ACC112 (cell line): ENCODE data around the gene CCDC116.
"Not testable (repeated sequence)": the region's sequence is repeated elsewhere in the genome, so short reads cannot be mapped to it uniquely, and the experiment has no call there.

Experiments used
- H2AFZ ChIP-seq: fragments of 200-600 bp; sonication (generic); one replicate; pipeline ENCODE4 v1.6.0; 2017; ENCODE audit warnings: antibody characterized with exemption, low read length; ENCODE audit not compliant: unreplicated experiment
- H3K27ac ChIP-seq: fragments of 200-600 bp; sonication (generic); 2 replicates; pipeline ENCODE4 v1.5.1; 2014; ENCODE audit warnings: low read depth, mild to moderate bottlenecking, antibody characterized with exemption, low read length, moderate library complexity
- H3K27me3 ChIP-seq: fragments of 200-600 bp; sonication (generic); 2 replicates; pipeline ENCODE4 v1.6.1; 2014; ENCODE audit warnings: mild to moderate bottlenecking, antibody characterized with exemption, low read length, moderate library complexity, mixed read lengths; ENCODE audit not compliant: insufficient read depth
- H3K36me3 ChIP-seq: fragments of 200-600 bp; sonication (generic); 2 replicates; pipeline ENCODE4 v1.6.1; 2016; ENCODE audit warnings: mild to moderate bottlenecking, antibody characterized with exemption, low read length, moderate library complexity, mixed read lengths; ENCODE audit not compliant: insufficient read depth
- H3K4me1 ChIP-seq: fragments of 200-600 bp; sonication (generic); one replicate; pipeline ENCODE4 v1.6.1; 2016; ENCODE audit warnings: low read length, mixed read lengths; ENCODE audit not compliant: insufficient read depth, unreplicated experiment, control insufficient read depth
- H3K4me3 ChIP-seq: fragments of 200-600 bp; sonication (generic); 2 replicates; pipeline ENCODE4 v1.5.1; 2014; ENCODE audit warnings: mild to moderate bottlenecking, low read depth, low read length
- H3K79me2 ChIP-seq: fragments of 200-600 bp; sonication (generic); one replicate; pipeline ENCODE4 v1.6.0; 2016; ENCODE audit warnings: low read length; ENCODE audit not compliant: control insufficient read depth, unreplicated experiment, insufficient read depth

Gene CCDC116

DNA sequence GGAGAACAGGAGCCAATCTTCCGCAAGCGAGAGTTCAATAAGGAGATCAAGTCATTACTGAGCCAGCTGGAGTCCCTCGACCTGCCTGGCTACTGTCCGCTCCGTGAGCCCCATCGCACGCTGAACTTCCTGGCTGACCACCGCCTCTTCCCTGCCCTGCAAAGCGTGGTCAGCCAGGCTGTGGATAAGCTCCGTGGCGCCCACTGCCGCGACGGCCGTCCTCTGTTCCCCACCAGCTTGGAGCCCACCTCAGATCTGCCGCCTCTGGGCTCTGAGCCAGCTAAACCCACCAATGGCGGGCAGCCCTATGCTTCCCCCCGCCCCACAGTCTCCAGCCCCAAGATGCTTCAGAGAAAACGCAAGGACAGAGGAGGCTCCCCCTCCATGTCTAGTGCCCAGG lies 2.3 kb downstream of the CCDC116 start:
- no peaks in the 10 kb centered on the region for H3K4me1 ChIP-seq
- no peak overlapping the region for H3K27ac ChIP-seq
- no peak overlapping the region for H2AFZ ChIP-seq
- H3K27me3 ChIP-seq: no peaks in the 10 kb centered on the region
- no peaks in the 10 kb centered on the region for H3K36me3 ChIP-seq
- no peaks in the 10 kb centered on the region for H3K79me2 ChIP-seq
- H3K4me3 ChIP-seq: no peak overlapping the region

DNA sequence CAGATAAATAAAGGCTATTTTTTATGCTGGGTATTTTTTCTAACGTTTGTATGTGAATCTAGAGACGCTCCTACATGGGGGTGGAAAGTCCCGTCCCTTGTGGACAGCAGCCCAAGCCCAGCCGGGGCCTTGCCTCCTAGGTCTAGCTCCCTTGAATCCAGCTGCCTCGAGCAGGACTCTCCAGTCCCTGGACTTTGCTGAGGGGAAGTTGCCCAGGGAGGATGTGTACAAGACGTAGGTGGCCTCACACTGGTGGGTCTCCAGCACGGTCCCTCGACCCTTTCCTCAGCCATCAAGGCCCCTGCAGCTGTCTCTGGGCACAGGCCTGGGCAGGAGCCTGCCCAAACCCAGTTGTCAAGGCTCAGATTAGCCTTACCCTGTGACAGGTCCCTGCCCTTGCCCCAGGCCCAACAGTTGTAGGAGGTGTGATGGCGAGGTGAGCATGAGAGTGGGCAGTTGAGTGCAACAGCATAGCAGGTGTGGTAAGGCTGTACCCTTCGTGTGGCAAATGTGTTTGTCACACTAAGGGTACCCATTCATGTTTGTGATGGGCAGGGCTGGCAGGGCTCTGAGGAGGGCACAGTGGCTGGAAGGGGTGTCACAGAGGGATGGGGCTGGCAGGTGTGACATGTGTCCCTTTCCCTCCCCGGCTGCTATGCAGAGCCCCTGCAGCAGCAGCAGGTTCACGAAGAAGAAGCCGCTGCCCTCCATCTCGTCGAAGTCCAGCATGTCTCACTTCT lies 3.4 kb downstream of the CCDC116 start:
- H3K4me1 ChIP-seq: no peaks in the 10 kb centered on the region
- H2AFZ ChIP-seq: no peak overlapping the region
- no peak overlapping the region for H3K27ac ChIP-seq
- no peaks in the 10 kb centered on the region for H3K79me2 ChIP-seq
- H3K4me3 ChIP-seq: no peak overlapping the region
- no peaks in the 10 kb centered on the region for H3K36me3 ChIP-seq
- H3K27me3 ChIP-seq: no peaks in the 10 kb centered on the region

DNA sequence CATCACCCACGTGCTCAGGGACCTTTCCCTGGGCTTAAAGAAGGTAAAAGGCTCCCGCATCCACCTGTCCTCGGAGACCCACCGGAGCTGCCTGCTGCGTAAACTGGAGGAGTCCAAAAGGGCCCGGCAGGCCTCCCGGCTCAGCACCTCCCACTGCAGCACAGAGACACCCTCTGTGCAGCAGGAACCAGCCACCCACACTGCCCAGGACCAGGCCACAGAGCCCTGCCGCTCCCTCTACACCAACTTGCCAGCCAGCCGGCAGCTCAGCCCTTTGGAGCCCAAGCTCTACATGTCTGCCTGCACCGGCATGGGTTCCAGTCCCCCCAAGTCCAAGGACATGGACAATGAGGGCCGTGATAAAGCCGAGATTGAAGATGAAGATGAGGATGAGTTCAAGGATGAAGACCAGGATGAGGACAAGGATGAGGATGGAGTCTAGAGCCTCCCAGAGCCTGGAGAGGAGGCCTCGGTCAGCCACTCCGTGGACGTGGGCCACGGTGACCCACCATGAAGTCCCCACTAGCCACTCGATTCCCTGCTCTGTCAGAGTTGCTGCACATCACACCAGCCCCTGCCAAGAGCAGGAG lies 4.2 kb downstream of the CCDC116 start:
- no peak overlapping the region for H3K4me3 ChIP-seq
- H3K27me3 ChIP-seq: no peaks in the 10 kb centered on the region
- H3K79me2 ChIP-seq: no peaks in the 10 kb centered on the region
- no peak overlapping the region for H3K27ac ChIP-seq
- no peaks in the 10 kb centered on the region for H3K36me3 ChIP-seq
- H3K4me1 ChIP-seq: no peaks in the 10 kb centered on the region
- H2AFZ ChIP-seq: no peak overlapping the region

DNA sequence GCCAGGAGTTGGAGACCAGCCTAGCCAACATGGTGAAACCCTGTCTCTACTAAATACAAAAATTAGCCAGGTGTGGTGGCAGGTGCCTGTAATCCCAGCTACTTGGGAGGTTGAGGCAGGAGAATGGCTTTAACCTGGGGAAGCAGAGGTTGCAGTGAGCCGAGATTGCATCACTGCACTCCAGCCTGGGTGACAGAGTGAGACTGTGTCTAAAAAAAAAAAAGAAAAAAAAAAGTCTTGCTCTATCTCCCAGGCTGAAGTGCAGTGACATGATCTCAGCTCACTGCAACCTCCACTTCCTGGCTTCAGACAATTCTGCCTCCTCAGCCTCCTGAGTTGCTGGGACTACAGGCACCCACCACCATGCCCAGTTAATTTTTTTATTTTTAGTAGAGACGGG lies 4.9 kb downstream of the CCDC116 start:
- H2AFZ ChIP-seq, H3K27me3 ChIP-seq, H3K27ac ChIP-seq, H3K79me2 ChIP-seq, H3K4me1 ChIP-seq, H3K36me3 ChIP-seq, H3K4me3 ChIP-seq: not testable (repeated sequence)

DNA sequence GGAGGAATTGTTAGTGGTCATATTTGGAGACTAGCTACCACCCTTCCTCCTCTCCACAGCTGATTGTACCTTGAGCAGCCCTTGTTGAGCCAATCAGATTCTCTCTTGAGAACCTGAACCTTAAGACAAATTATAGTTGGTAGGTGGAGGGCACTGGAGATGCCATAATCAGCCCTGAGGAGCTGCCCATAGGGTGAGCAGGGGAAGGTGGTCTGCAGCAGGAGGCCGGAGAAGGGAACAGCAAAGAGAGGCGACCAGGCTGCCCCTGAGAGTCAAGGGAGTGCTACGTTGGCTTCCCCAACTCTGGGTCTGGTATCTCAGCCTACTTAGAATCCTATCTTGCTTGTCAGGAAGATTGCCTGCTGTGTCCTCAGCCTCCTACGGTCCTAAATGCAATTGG lies 6.8 kb downstream of the CCDC116 start:
- Histone ChIP-seq H3K36me3 (no peaks in the 10 kb centered on the region), H2AFZ (no peak overlapping the region), H3K4me1 (no peaks in the 10 kb centered on the region), H3K27me3 (no peaks in the 10 kb centered on the region), H3K79me2 (peaks cover 2% of the 10 kb centered on the region), H3K27ac (no peak overlapping the region), H3K4me3 (no peak overlapping the region)

DNA sequence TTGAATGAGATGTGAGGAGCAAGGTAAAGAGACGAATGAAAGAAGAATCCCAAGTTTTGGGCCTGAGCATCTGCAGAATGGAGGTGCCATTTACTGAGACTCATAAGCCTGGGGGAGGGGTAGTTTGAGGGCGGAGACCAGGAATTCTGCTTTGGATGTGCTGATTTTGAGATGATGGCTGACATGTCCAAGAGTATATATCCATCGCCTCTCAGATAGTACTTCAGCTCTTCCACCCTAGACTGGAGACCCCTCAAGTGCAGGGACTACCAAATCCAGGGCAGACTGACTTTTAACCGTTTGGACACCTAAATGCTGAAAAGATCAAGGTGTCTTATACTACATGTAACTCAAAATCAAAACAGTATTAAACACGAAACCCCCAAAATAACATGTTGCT lies 8.2 kb downstream of the CCDC116 start:
- no peaks in the 10 kb centered on the region for H3K27me3 ChIP-seq
- no peak overlapping the region for H2AFZ ChIP-seq
- no peak overlapping the region for H3K27ac ChIP-seq
- H3K79me2 ChIP-seq: peaks cover 2% of the 10 kb centered on the region
- H3K4me1 ChIP-seq: no peaks in the 10 kb centered on the region
- no peak overlapping the region for H3K4me3 ChIP-seq
- H3K36me3 ChIP-seq: no peaks in the 10 kb centered on the region

DNA sequence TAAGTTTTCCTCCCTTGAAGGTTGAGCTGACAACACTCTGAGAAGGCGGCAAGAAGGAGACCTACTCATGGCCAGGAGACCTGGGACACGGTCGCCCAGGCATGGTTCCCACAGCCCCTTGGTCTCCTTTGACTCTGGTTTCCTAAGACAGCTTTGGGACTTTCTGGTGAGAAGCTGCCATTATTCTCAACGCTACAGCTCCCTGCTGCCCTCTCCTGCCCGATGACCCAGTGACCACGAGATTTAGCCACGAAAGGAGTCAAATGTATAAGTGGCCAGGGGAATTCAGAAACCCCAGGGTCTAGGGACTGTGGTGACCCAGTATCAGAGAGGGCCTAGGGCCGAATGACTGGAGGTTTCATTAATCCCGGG lies 8.8 kb downstream of the CCDC116 start:
- Histone ChIP-seq H3K4me3 (peak overlapping the region; percentile 95), H3K27me3 (no peaks in the 10 kb centered on the region), H3K36me3 (no peaks in the 10 kb centered on the region), H2AFZ (peak overlapping the region; percentile 97), H3K4me1 (no peaks in the 10 kb centered on the region), H3K27ac (peak overlapping the region; percentile 12; the same call in 1 of the 2 replicates), H3K79me2 (peaks cover 2% of the 10 kb centered on the region)

- H3K27me3 ChIP-seq: no peaks in the 10 kb centered on the region
- H3K27ac ChIP-seq: peak within 1 kb of the TSS; percentile 34; the same call in 1 of the 2 replicates
- H3K36me3 ChIP-seq: no peaks in the 10 kb centered on the region
- H3K79me2 ChIP-seq: peaks cover 2% of the 10 kb centered on the region
- peak within 1 kb of the TSS; percentile 95 for H3K4me3 ChIP-seq
- H2AFZ ChIP-seq: peak within 1 kb of the TSS; percentile 97
- H3K4me1 ChIP-seq: no peaks in the 10 kb centered on the region
Observed at GRCh38 chr22:21641789-21642583, 9.4 kb downstream of the CCDC116 start, which contains the start of gene SDF2L1. TSS of gene SDF2L1 (plus strand) at chr22:21642302. CDS start at chr22:21642337, 35 bp downstream.

DNA sequence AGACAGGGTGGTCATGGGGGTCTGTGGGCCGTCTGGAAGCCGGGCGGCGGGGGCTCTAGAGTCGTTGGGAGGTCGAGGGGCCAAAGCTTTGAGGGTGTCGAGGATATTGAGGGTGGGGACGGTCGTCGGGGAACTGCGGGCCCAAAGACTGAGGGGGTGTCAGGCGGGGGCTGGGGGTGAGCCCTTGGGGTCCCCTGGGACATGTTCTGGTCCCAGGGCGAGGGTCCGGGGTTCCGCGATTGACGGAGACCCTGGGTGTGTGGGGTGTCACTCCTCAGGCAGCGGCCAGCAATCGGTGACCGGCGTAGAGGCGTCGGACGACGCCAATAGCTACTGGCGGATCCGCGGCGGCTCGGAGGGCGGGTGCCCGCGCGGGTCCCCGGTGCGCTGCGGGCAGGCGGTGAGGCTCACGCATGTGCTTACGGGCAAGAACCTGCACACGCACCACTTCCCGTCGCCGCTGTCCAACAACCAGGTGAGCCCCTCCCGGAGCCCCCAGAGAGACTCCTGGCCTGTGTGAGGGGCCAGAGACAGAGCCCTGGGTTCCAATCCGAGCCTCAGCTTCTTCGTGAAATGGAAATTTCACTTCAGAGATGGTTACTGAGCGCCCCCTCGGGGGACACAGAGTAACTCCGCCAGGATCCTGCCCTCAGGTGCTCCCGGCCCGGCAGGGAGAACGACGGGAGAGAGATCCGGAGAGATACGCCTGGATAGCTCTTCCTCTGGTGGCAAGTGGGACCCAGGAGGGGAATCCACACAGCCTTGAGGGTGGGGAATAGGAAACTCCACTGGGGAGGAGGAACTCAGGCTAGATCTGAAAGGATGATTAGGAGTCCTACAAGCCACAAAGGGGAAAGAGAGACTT lies 10.3 kb downstream of the CCDC116 start:
- no peaks in the 10 kb centered on the region for H3K36me3 ChIP-seq
- peaks cover 2% of the 10 kb centered on the region for H3K79me2 ChIP-seq
- peak overlapping the region; percentile 43 for H2AFZ ChIP-seq
- no peaks in the 10 kb centered on the region for H3K4me1 ChIP-seq
- peak overlapping the region; percentile 34; the same call in 1 of the 2 replicates for H3K27ac ChIP-seq
- peak overlapping the region; percentile 95 for H3K4me3 ChIP-seq
- no peaks in the 10 kb centered on the region for H3K27me3 ChIP-seq
